Naive B cell (primary cell): ENCODE data around the gene LTBP2. TPM values are rescaled to one million over a fixed set of nuclear protein-coding genes. Genes with fewer than 3 reads are reported as not detected.

Experiments used
- ATAC-seq, 2 donors: fragments of 150-1000 bp; cut with Tn5 transposase; 2 replicates each; pipeline ENCODE4 v1.10.0; 2021; ENCODE audit warnings: low read depth in 2 of 2, mild to moderate bottlenecking in 2 of 2, moderate library complexity in 2 of 2
- DNase-seq: peaks from one replicate; pipeline ENCODE4 v3.0.0; 2022
- H3K27ac Mint-ChIP-seq, 6 donors: one replicate each; pipeline ENCODE4 v1.8.0; 2020 to 2022; ENCODE audit warnings: mild to moderate bottlenecking in 6 of 6, mixed read lengths in 6 of 6, moderate library complexity in 5 of 6, inconsistent platforms in 2 of 6
- H3K27me3 Mint-ChIP-seq, 3 donors: one replicate each; pipeline ENCODE4 v1.8.0; 2021 to 2022; ENCODE audit warnings: mixed read lengths in 3 of 3, mild to moderate bottlenecking in 1 of 3
- H3K36me3 Mint-ChIP-seq, 2 donors: one replicate each; pipeline ENCODE4 v1.8.0; 2020 to 2022; ENCODE audit warnings: mixed read lengths in 2 of 2, inconsistent platforms in 1 of 2, mild to moderate bottlenecking in 1 of 2
- H3K4me1 Mint-ChIP-seq, 3 donors: one replicate each; pipeline ENCODE4 v1.8.0; 2020 to 2022; ENCODE audit warnings: mixed read lengths in 3 of 3, inconsistent platforms in 1 of 3, mild to moderate bottlenecking in 1 of 3, moderate library complexity in 1 of 3
- H3K4me3 Mint-ChIP-seq, 8 donors: one replicate each; pipeline ENCODE4 v1.8.0; 2020 to 2022; ENCODE audit warnings: mild to moderate bottlenecking in 8 of 8, mixed read lengths in 8 of 8, moderate library complexity in 8 of 8, inconsistent platforms in 2 of 8
- H3K9me3 Mint-ChIP-seq, 7 donors: one replicate each; pipeline ENCODE4 v1.8.0; 2020 to 2022; ENCODE audit warnings: mixed read lengths in 7 of 7, mild to moderate bottlenecking in 5 of 7, inconsistent platforms in 2 of 7, moderate library complexity in 1 of 7
- polyA plus RNA-seq, 6 donors: library from polyadenylated mRNA; unstranded; fragments of 300-500 nt; fragmentation: Illumina TruSeq; gene quantifications; one replicate each; pipeline ENCODE4 v1.2.3, GENCODE V29; 2021; ENCODE audit warnings: low read depth in 6 of 6

Gene LTBP2
- polyA plus RNA-seq, 6 donors from 2014 or later, result 0.09 to 0.86 (median 0.17) TPM

- Mint-ChIP-seq H3K9me3 (no peaks in the 10 kb centered on the region), H3K27ac (peak overlapping the region in 1 of 6 donors; percentile 65), H3K27me3 (no peaks in the 10 kb centered on the region), H3K4me3 (no peak overlapping the region), H3K36me3 (peaks cover 37 to 43% of the 10 kb centered on the region in 2 donors), H3K4me1 (peaks cover 0 to 5% (median 0%) of the 10 kb centered on the region in 3 donors)
- no peak for ATAC-seq
- no peak for DNase-seq
These were observed 132.0 kb downstream of the LTBP2 start for GRCh38 chr14:74480046-74480445.

DNA sequence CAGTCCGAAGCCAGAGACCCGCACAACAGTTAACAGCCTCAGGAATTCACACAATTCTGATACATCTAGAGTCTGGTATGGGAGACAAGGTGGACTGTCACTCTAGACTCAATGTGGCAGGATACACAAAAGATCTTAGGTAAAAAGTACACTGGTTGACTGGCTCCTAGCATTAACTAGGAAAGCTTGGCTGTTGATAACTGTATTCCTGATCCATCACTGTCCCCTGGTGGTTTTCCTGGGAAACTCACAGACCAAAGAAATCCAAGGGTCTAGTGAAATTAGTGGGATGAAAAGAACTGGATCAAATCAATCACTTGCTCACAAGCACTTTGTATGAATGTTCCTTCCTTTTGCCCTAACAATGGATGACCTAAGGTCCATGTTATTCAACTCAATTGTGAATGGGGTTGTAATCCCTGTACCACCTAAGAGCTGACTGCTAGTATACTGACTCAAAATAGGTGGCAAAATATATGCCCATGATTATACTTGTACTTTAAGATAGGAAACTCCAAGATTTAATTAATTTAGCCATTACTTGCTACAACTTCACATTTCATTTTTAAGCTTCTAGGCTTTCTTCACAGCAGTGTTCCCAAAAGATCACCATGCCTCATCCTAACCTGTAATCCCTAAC, 132.9 kb downstream of the LTBP2 start:
- DNase-seq (no peak), ATAC-seq (no peak)
- Mint-ChIP-seq H3K4me1 (peaks cover 0 to 5% (median 0%) of the 10 kb centered on the region in 3 donors), H3K27ac (no peak overlapping the region), H3K36me3 (peaks cover 39 to 40% of the 10 kb centered on the region in 2 donors), H3K4me3 (no peak overlapping the region), H3K27me3 (no peaks in the 10 kb centered on the region), H3K9me3 (no peaks in the 10 kb centered on the region)

DNA sequence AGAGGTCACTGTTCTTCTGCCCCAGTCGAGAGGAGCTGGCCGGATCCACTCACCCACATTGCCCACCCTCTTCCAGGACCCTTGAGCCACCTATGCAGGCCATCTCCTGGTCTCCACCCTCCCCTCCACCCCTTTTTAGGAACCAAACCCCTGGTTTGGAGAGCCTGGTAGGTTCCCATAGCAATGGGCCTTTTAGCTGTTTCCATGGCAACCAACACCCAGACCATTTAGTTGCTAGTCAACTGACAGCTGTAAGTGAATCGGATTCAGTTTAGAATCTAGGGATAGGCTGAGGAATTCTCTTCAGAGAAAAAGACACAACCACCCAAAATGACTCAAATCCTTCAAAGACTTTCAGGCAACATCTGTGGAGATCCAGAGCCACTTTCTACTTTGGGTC, 135.4 kb downstream of the LTBP2 start:
- DNase-seq, result no peak
- peaks cover 40 to 42% of the 10 kb centered on the region in 2 donors for H3K36me3 Mint-ChIP-seq
- no peaks in the 10 kb centered on the region for H3K27me3 Mint-ChIP-seq
- peaks cover 0 to 5% (median 0%) of the 10 kb centered on the region in 7 donors for H3K9me3 Mint-ChIP-seq
- no peak for ATAC-seq
- H3K27ac Mint-ChIP-seq, result no peak overlapping the region
- peak overlapping the region in 1 of 8 donors; percentile 19 for H3K4me3 Mint-ChIP-seq
- peaks cover 0 to 5% (median 5%) of the 10 kb centered on the region in 3 donors for H3K4me1 Mint-ChIP-seq

GRCh38 chr14:74476107-74476506, 135.9 kb downstream of the LTBP2 start:
- peaks cover 37 to 38% of the 10 kb centered on the region in 2 donors for H3K36me3 Mint-ChIP-seq
- no peak for ATAC-seq
- DNase-seq, result no peak
- H3K27ac Mint-ChIP-seq, result peak overlapping the region in 2 of 6 donors; percentile 6 to 32
- peaks cover 0 to 5% (median 5%) of the 10 kb centered on the region in 3 donors for H3K4me1 Mint-ChIP-seq
- H3K4me3 Mint-ChIP-seq, result peak overlapping the region in 1 of 8 donors; percentile 19
- peaks cover 0 to 5% (median 0%) of the 10 kb centered on the region in 7 donors for H3K9me3 Mint-ChIP-seq
- no peaks in the 10 kb centered on the region for H3K27me3 Mint-ChIP-seq

DNA sequence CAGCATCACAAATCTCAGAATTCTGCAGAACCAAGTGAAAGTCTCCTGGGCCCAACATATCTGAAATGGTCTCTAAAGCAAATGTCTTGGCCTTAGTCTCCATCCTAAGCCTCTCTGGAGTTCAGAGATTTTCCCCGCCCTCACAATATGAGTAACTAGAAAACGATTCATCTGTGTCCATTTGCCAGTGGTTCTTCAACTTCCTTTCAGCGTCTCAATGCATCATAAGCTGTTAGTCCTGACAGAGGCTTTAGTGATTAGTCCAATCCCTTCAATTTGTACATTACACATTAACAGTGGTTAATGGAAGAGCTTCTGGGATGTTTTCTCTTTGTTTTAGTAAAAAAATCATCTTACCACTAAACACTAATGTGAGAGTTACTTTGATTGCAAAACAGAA, 136.4 kb downstream of the LTBP2 start:
- Mint-ChIP-seq H3K4me1 (peaks cover 0 to 5% (median 5%) of the 10 kb centered on the region in 3 donors), H3K27ac (no peak overlapping the region), H3K4me3 (no peak overlapping the region), H3K36me3 (peaks cover 33 to 34% of the 10 kb centered on the region in 2 donors), H3K9me3 (peaks cover 0 to 5% (median 0%) of the 10 kb centered on the region in 7 donors), H3K27me3 (no peaks in the 10 kb centered on the region)
- DNase-seq, result no peak
- ATAC-seq, result no peak

- Mint-ChIP-seq H3K4me3 (no peak overlapping the region), H3K36me3 (peaks cover 27 to 30% of the 10 kb centered on the region in 2 donors), H3K27ac (no peak overlapping the region), H3K9me3 (peaks cover 0 to 5% (median 0%) of the 10 kb centered on the region in 7 donors), H3K27me3 (no peaks in the 10 kb centered on the region), H3K4me1 (peaks cover 0 to 5% (median 5%) of the 10 kb centered on the region in 3 donors)
- no peak for DNase-seq
- no peak for ATAC-seq
These were observed 137.7 kb downstream of the LTBP2 start for GRCh38 chr14:74474376-74474775.

DNA sequence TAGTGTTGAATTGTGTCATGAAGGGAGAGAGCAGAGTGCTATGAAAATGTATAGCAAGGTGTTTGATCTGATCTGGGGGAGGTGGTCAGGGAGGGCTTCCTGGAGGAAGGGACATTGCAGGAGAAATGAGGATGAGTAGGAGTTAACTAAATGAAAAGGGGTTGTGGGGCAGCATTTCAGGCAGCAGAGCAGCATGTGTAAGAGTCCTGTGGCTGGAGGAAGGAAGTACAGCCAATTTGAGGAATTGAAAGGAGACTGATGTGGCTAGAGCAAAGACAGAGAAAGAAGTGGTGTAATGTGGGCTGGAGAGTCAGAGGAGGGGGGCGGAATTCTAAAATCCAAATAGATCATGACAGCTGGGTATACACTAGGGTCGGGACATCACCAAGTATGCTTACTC, 139.4 kb downstream of the LTBP2 start:
- H3K36me3 Mint-ChIP-seq, result peaks cover 20 to 37% of the 10 kb centered on the region in 2 donors
- H3K9me3 Mint-ChIP-seq, result peaks cover 0 to 5% (median 0%) of the 10 kb centered on the region in 7 donors
- H3K27ac Mint-ChIP-seq, result no peak overlapping the region

GRCh38 chr14:74469548-74470518, 142.2 kb downstream of the LTBP2 start:
- no peak overlapping the region for H3K4me3 Mint-ChIP-seq
- H3K9me3 Mint-ChIP-seq, result peaks cover 0 to 5% (median 0%) of the 10 kb centered on the region in 7 donors
- no peak for DNase-seq
- H3K27ac Mint-ChIP-seq, result no peak overlapping the region
- ATAC-seq, result no peak
- H3K4me1 Mint-ChIP-seq, result peaks cover 0 to 5% (median 0%) of the 10 kb centered on the region in 3 donors
- no peaks in the 10 kb centered on the region for H3K27me3 Mint-ChIP-seq
- H3K36me3 Mint-ChIP-seq, result peaks cover 14 to 29% of the 10 kb centered on the region in 2 donors

More for the DNA sequence above, 139.4 kb downstream of the LTBP2 start:
- peaks cover 0 to 5% (median 5%) of the 10 kb centered on the region in 3 donors for H3K4me1 Mint-ChIP-seq
- H3K4me3 Mint-ChIP-seq, result no peak overlapping the region
- no peaks in the 10 kb centered on the region for H3K27me3 Mint-ChIP-seq
- no peak for ATAC-seq
- no peak for DNase-seq

DNA sequence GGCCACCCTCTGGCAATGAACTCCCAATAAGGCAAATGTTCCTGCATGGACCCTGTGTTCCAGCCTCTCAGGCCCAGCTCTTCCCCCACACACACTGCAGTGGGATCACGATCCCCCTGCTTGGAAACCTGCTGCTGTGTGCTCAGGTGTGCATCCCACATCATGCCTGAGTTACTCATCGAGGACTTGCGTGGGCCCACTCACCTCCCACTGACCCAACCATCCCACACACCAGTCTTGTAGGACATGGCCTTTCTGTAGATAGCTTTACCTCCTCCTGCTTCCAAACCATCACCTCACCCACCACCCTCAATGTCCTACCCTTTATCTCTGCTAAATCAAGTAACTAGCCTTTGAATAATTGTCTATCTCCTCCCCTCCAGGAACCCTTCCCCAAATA, 143.5 kb downstream of the LTBP2 start:
- Mint-ChIP-seq H3K4me3 (no peak overlapping the region), H3K9me3 (peaks cover 0 to 5% (median 0%) of the 10 kb centered on the region in 7 donors), H3K4me1 (peaks cover 0 to 5% (median 0%) of the 10 kb centered on the region in 3 donors), H3K27ac (no peak overlapping the region), H3K36me3 (peaks cover 9 to 20% of the 10 kb centered on the region in 2 donors), H3K27me3 (peaks cover 0 to under 1% (median 0%) of the 10 kb centered on the region in 3 donors)
- DNase-seq (no peak), ATAC-seq (no peak)

DNA sequence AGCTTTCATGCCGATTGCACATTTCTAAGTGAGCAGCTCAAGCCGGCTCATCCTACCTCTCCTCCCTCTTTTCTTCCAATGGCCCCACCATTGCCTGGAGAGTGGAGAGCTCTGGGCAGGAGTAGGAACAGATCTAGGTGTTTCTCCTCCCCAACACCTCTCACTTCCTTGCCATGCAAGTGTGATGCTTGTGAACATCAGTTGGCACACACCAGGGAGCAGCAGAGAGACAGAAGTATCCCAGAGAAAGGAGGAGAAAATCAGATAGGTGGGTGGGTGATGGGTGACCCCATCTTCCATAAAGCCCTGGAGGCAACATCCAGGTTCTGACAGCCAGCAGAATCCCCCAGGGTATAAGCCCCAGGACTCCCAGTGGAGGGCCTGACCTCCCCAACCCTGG, 146.7 kb downstream of the LTBP2 start:
- no peak for ATAC-seq
- no peak overlapping the region for H3K27ac Mint-ChIP-seq

GRCh38 chr14:74464785-74465184, 147.3 kb downstream of the LTBP2 start:
- no peak overlapping the region for H3K4me3 Mint-ChIP-seq
- H3K27me3 Mint-ChIP-seq, result peaks cover 5 to 20% (median 10%) of the 10 kb centered on the region in 3 donors
- peaks cover 4 to 10% (median 7%) of the 10 kb centered on the region in 3 donors for H3K4me1 Mint-ChIP-seq
- H3K9me3 Mint-ChIP-seq, result no peaks in the 10 kb centered on the region
- DNase-seq (no peak), ATAC-seq (no peak)
- H3K27ac Mint-ChIP-seq, result no peak overlapping the region
- peaks cover 6 to 7% of the 10 kb centered on the region in 2 donors for H3K36me3 Mint-ChIP-seq

More for the DNA sequence above, 146.7 kb downstream of the LTBP2 start:
- no peak for DNase-seq
- Mint-ChIP-seq H3K27me3 (peaks cover 4 to 15% (median 5%) of the 10 kb centered on the region in 3 donors), H3K36me3 (peaks cover 6 to 7% of the 10 kb centered on the region in 2 donors), H3K9me3 (no peaks in the 10 kb centered on the region), H3K4me3 (no peak overlapping the region), H3K4me1 (peaks cover 0 to 6% (median 4%) of the 10 kb centered on the region in 3 donors)

DNA sequence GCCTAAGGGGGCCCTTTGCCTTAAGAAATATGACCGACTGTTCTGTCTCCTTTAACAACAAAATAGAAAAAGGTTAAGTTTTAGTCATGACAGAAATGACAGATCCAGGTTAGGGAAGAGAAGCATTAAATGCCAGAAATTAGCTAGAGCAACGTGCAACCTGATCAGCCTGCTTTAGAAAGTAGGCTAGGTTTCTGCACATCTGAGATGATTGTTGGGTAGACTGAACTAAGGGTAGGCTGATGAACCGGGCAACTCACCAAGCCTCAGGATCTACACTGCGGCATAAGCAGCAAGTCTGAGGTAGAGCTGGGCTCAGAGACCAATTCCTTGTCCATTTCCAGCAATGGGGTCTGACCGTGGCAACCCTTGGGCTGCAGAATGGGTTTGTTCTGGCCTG, 148.3 kb downstream of the LTBP2 start:
- H3K4me1 Mint-ChIP-seq, result peaks cover 6 to 14% (median 8%) of the 10 kb centered on the region in 3 donors
- no peak for DNase-seq
- H3K27me3 Mint-ChIP-seq, result peaks cover 5 to 20% (median 12%) of the 10 kb centered on the region in 3 donors
- no peaks in the 10 kb centered on the region for H3K9me3 Mint-ChIP-seq
- peaks cover 3 to 6% of the 10 kb centered on the region in 2 donors for H3K36me3 Mint-ChIP-seq
- H3K27ac Mint-ChIP-seq, result no peak overlapping the region
- no peak for ATAC-seq
- H3K4me3 Mint-ChIP-seq, result no peak overlapping the region

DNA sequence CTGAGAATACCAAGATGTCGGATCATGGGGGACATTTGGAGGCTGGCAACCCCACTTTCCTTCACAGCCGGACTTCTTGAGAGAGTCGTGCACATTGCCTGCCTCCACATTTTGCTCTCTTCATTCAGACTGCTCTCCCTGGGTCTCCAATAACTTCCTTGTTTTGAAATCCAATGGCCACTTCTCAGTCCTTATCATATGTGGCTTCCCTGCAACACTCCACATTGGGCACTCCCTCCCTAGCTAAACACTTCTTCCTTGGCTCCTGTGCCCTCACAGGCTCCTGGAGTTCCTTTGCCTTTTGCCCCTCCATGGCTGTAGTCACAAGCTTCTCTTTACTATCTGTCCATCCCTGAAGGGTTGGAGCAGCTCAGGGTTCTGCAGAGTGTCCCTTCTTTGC, 149.0 kb downstream of the LTBP2 start:
- Mint-ChIP-seq H3K27ac (no peak overlapping the region), H3K27me3 (peaks cover 5 to 20% (median 12%) of the 10 kb centered on the region in 3 donors), H3K36me3 (peaks cover 0 to 6% of the 10 kb centered on the region in 2 donors), H3K4me3 (no peak overlapping the region), H3K4me1 (peaks cover 6 to 14% (median 8%) of the 10 kb centered on the region in 3 donors), H3K9me3 (no peaks in the 10 kb centered on the region)
- DNase-seq (no peak), ATAC-seq (no peak)
